GM19035 (cell line): ENCODE data around the gene ZMIZ1.

Experiments used
- ATAC-seq: cut with Tn5 transposase; IDR thresholded peaks from one replicate; pipeline ENCODE4 v1.9.1; 2021; ENCODE audit not compliant: unreplicated experiment

The ZMIZ1 gene

GRCh38 chr10:79148452-79149344 lies 79.9 kb downstream of the ZMIZ1 start:
- no peak for ATAC-seq

GRCh38 chr10:79149345-79149661 lies 80.5 kb downstream of the ZMIZ1 start:
- no peak for ATAC-seq

- peak; percentile 80 for ATAC-seq
Measured at GRCh38 chr10:79149662-79150443, 81.1 kb downstream of the ZMIZ1 start.

GRCh38 chr10:79150444-79150754 lies 81.6 kb downstream of the ZMIZ1 start:
- ATAC-seq: no peak

- ATAC-seq: no peak
Measured at GRCh38 chr10:79152423-79152817, 83.7 kb downstream of the ZMIZ1 start.

GRCh38 chr10:79153745-79154144 lies 85.0 kb downstream of the ZMIZ1 start:
- no peak for ATAC-seq

GRCh38 chr10:79155301-79156081 lies 86.7 kb downstream of the ZMIZ1 start:
- ATAC-seq: no peak

GRCh38 chr10:79156334-79157274 lies 87.8 kb downstream of the ZMIZ1 start:
- ATAC-seq: no peak

GRCh38 chr10:79158004-79158340 lies 89.2 kb downstream of the ZMIZ1 start:
- no peak for ATAC-seq

GRCh38 chr10:79158402-79159097 lies 89.8 kb downstream of the ZMIZ1 start:
- no peak for ATAC-seq

GRCh38 chr10:79159141-79159651 lies 90.4 kb downstream of the ZMIZ1 start:
- no peak for ATAC-seq

GRCh38 chr10:79159785-79160184 lies 91.0 kb downstream of the ZMIZ1 start:
- ATAC-seq: no peak

GRCh38 chr10:79160191-79160590 lies 91.4 kb downstream of the ZMIZ1 start:
- no peak for ATAC-seq

- no peak for ATAC-seq
Measured at GRCh38 chr10:79161557-79161956, 92.8 kb downstream of the ZMIZ1 start.

GRCh38 chr10:79162022-79162421 lies 93.3 kb downstream of the ZMIZ1 start:
- no peak for ATAC-seq

GRCh38 chr10:79162861-79163665 lies 94.3 kb downstream of the ZMIZ1 start:
- ATAC-seq: no peak

GRCh38 chr10:79163666-79163975 lies 94.9 kb downstream of the ZMIZ1 start:
- ATAC-seq: no peak

- ATAC-seq: no peak
Measured at GRCh38 chr10:79164075-79164474, 95.3 kb downstream of the ZMIZ1 start.

- ATAC-seq: no peak
Measured at GRCh38 chr10:79165070-79165778, 96.5 kb downstream of the ZMIZ1 start.
